Fibroblast of lung (primary cell): ENCODE measurements around the gene FGFBP1. TPM values are rescaled to one million over a fixed set of nuclear protein-coding genes. Genes with fewer than 3 reads are reported as not detected.

ENCODE experiments used
- DNase-seq, 2 donors: peaks; one replicate each; pipeline versions ENCODE4 v3.0.0 to v3.0.0-alpha.2; 2010; ENCODE audit warnings: low read depth in 2 of 2
- H2AFZ ChIP-seq: 2 replicates; pipeline ENCODE4 v1.5.1; 2012; ENCODE audit warnings: low read length, control low read depth, inconsistent platforms
- H3K27ac ChIP-seq: 2 replicates; pipeline ENCODE4 v1.5.1; 2011; ENCODE audit warnings: low read length, control low read depth; ENCODE audit not compliant: insufficient read depth
- H3K27me3 ChIP-seq: 2 replicates; pipeline ENCODE4 v1.5.1; 2011; ENCODE audit warnings: mild to moderate bottlenecking, low read length; ENCODE audit not compliant: control insufficient read depth, insufficient read depth
- H3K36me3 ChIP-seq: 2 replicates; pipeline ENCODE4 v1.5.1; 2011; ENCODE audit warnings: low read length; ENCODE audit not compliant: control insufficient read depth, insufficient read depth
- H3K4me1 ChIP-seq: 2 replicates; pipeline ENCODE4 v1.5.1; 2011; ENCODE audit warnings: low read length; ENCODE audit not compliant: control insufficient read depth, insufficient read depth; ENCODE audit errors: extremely low read depth
- H3K4me2 ChIP-seq: 2 replicates; pipeline ENCODE4 v1.5.1; 2011; ENCODE audit warnings: low read length, control low read depth; ENCODE audit not compliant: insufficient read depth; ENCODE audit errors: extremely low read depth
- H3K4me3 ChIP-seq, 4 experiments: fragments of 200-600 bp in 1 of 4; sonication (generic) in 1 of 4; replicated peaks in 1 of 4; 2 replicates each; pipeline ENCODE4 v1.5.1; 2011 to 2016; ENCODE audit warnings: low read length in 4 of 4, low read depth in 3 of 4, mild to moderate bottlenecking in 3 of 4, control low read depth in 2 of 4, inconsistent platforms in 1 of 4, mixed read lengths in 1 of 4; ENCODE audit not compliant: insufficient read depth in 1 of 4; ENCODE audit errors: control extremely low read depth in 1 of 4
- H3K79me2 ChIP-seq: 2 replicates; pipeline ENCODE4 v1.5.1; 2012; ENCODE audit warnings: mild to moderate bottlenecking, low read length, inconsistent platforms; ENCODE audit not compliant: control insufficient read depth, insufficient read depth
- H3K9ac ChIP-seq: 2 replicates; pipeline ENCODE4 v1.5.1; 2011; ENCODE audit warnings: mild to moderate bottlenecking, low read length, control low read depth; ENCODE audit not compliant: insufficient read depth
- H3K9me3 ChIP-seq: 2 replicates; pipeline ENCODE4 v1.5.1; 2012; ENCODE audit warnings: low read depth, low read length; ENCODE audit not compliant: control insufficient read depth, insufficient read depth
- H4K20me1 ChIP-seq: 2 replicates; pipeline ENCODE4 v1.5.1; 2011; ENCODE audit warnings: low read length; ENCODE audit not compliant: control insufficient read depth, insufficient read depth; ENCODE audit errors: extremely low read depth
- CTCF ChIP-seq, 2 donors: IDR thresholded peaks in 1 of 2; conservative IDR thresholded peaks in 1 of 2; 1 replicate in 1 of 2; 2 replicates in 1 of 2; pipeline ENCODE4 v1.5.1; 2011 to 2012; ENCODE audit warnings: low read length in 2 of 2, control low read depth in 1 of 2, inconsistent platforms in 1 of 2, low read depth in 1 of 2, mild to moderate bottlenecking in 1 of 2
- EZH2 ChIP-seq: IDR thresholded peaks from 2 replicates; pipeline ENCODE4 v1.5.1; 2012; ENCODE audit warnings: low read length, control low read depth, mild to moderate bottlenecking; ENCODE audit errors: missing control alignments
- polyA minus RNA-seq: library from RNA; depleted of rRNA, polyadenylated mRNA; stranded (reverse); fragments of >200 nt; gene quantifications from 2 replicates; pipeline ENCODE4 v1.2.3, GENCODE V29; 2011; ENCODE audit warnings: low replicate concordance
- polyA plus RNA-seq, 2 donors: library from polyadenylated mRNA; depleted of rRNA in 1 of 2; stranded (reverse) in 1 of 2; unstranded in 1 of 2; fragments of >200 nt; gene quantifications; 2 replicates each; pipeline ENCODE4 v1.2.1, GENCODE V29; 2011 to 2012; ENCODE audit warnings: missing spikeins in 1 of 2
- total RNA-seq: library from RNA; depleted of rRNA; stranded (reverse); fragments of >200 nt; gene quantifications from 2 replicates; pipeline ENCODE4 v1.2.1, GENCODE V29; 2014

The FGFBP1 gene
- total RNA-seq: not detected in 2 replicates
- polyA plus RNA-seq: not detected in 2 replicates
- polyA plus RNA-seq (2012): not detected in 2 replicates
- not detected in 2 replicates for polyA minus RNA-seq

GRCh38 chr4:15938640-15939039 is at the start of gene FGFBP1:
Gene FGFBP1 (minus strand): TSS chr4:15938740. CDS start chr4:15936632, 2,108 bp downstream.
- TF ChIP-seq EZH2 (no peak), CTCF (conservative IDR thresholded peaks at IDR 0.05 in 1 of 2, IDR thresholded peaks at IDR 0.05 in 1 of 2; ENCODE audit: low read depth in 1 of 2, low read length in 2 of 2) (no peak)
- no peaks in the 10 kb centered on the region for H3K9me3 ChIP-seq
- DNase-seq: no peak
- H3K4me2 ChIP-seq: no peak within 1 kb of the TSS
- H3K79me2 ChIP-seq: no peaks in the 10 kb centered on the region
- H3K9ac ChIP-seq: no peak within 1 kb of the TSS
- H3K27ac ChIP-seq: no peak within 1 kb of the TSS
- no peak within 1 kb of the TSS for H3K4me3 ChIP-seq
- H3K27me3 ChIP-seq: peaks cover 2% of the 10 kb centered on the region
- H3K36me3 ChIP-seq: no peaks in the 10 kb centered on the region
- no peak within 1 kb of the TSS for H2AFZ ChIP-seq
- no peaks in the 10 kb centered on the region for H3K4me1 ChIP-seq
- no peaks in the 10 kb centered on the region for H4K20me1 ChIP-seq

GRCh38 chr4:15988222-15988621 is 49.7 kb upstream of the FGFBP1 start:
- no peaks in the 10 kb centered on the region for H3K36me3 ChIP-seq
- no peak for TF ChIP-seq EZH2
- TF ChIP-seq CTCF (conservative IDR thresholded peaks at IDR 0.05 in 1 of 2, IDR thresholded peaks at IDR 0.05 in 1 of 2; ENCODE audit: low read depth in 1 of 2, low read length in 2 of 2): no peak
- no peak overlapping the region for H2AFZ ChIP-seq
- no peak overlapping the region for H3K4me2 ChIP-seq
- H3K27ac ChIP-seq: no peak overlapping the region
- H3K4me1 ChIP-seq: no peaks in the 10 kb centered on the region
- DNase-seq: no peak
- H3K79me2 ChIP-seq: no peaks in the 10 kb centered on the region
- H4K20me1 ChIP-seq: no peaks in the 10 kb centered on the region
- H3K9me3 ChIP-seq: no peaks in the 10 kb centered on the region
- no peak overlapping the region for H3K4me3 ChIP-seq
- H3K9ac ChIP-seq: no peak overlapping the region
- peaks cover 2% of the 10 kb centered on the region for H3K27me3 ChIP-seq

- H3K79me2 ChIP-seq: no peaks in the 10 kb centered on the region
- no peaks in the 10 kb centered on the region for H3K4me1 ChIP-seq
- TF ChIP-seq CTCF (conservative IDR thresholded peaks at IDR 0.05 in 1 of 2, IDR thresholded peaks at IDR 0.05 in 1 of 2; ENCODE audit: low read depth in 1 of 2, low read length in 2 of 2) (no peak), EZH2 (no peak)
- no peaks in the 10 kb centered on the region for H4K20me1 ChIP-seq
- H3K4me3 ChIP-seq: no peak overlapping the region
- no peak overlapping the region for H3K9ac ChIP-seq
- H3K36me3 ChIP-seq: no peaks in the 10 kb centered on the region
- H3K4me2 ChIP-seq: no peak overlapping the region
- no peaks in the 10 kb centered on the region for H3K9me3 ChIP-seq
- peaks cover 4% of the 10 kb centered on the region for H3K27me3 ChIP-seq
- no peak for DNase-seq
- no peak overlapping the region for H3K27ac ChIP-seq
- H2AFZ ChIP-seq: no peak overlapping the region
Measured at GRCh38 chr4:15986907-15987306, 48.4 kb upstream of the FGFBP1 start.
